Caco-2 (cell line): ENCODE results near the gene VWA5B1. TPM values are rescaled to one million over a fixed set of nuclear protein-coding genes. Genes with fewer than 3 reads are reported as not detected.

ENCODE experiments used
- BruUV-seq: library from RNA; stranded (reverse); fragments of 400-500 nt; replicated peaks from 2 replicates; lab custom pipeline; 2021; lab: Mats Ljungman, UMichigan
- CTCF ChIA-PET: fragments of 300-600 bp; sonication (Branson Sonifier 250); formaldehyde crosslinking; loops from one replicate; lab custom pipeline; 2022; ENCODE audit warnings: antibody characterized with exemption; lab: Charles Lee
- POLR2A ChIA-PET: fragments of 300-600 bp; sonication (Branson Sonifier 250); formaldehyde crosslinking; loops from one replicate; lab custom pipeline; 2022; ENCODE audit warnings: antibody characterized with exemption; lab: Charles Lee
- DNase-seq, 2 experiments: peaks; one replicate each; pipeline versions ENCODE4 v3.0.0 to v3.0.0-alpha.2; 2020 to 2022
- H3K27me3 ChIP-seq: replicated peaks from 2 replicates; pipeline ENCODE4 v1.6.0; 2011; ENCODE audit warnings: low read length; ENCODE audit not compliant: control insufficient read depth, insufficient read depth
- H3K36me3 ChIP-seq: 2 replicates; pipeline ENCODE4 v1.5.1; 2011; ENCODE audit warnings: low read length; ENCODE audit not compliant: control insufficient read depth, insufficient read depth
- H3K4me1 ChIP-seq: fragments of 250-450 bp; sonication (Bioruptor Pico); 2 replicates; pipeline ENCODE4 v1.5.1; 2020; ENCODE audit warnings: mild to moderate bottlenecking
- H3K4me3 ChIP-seq: 2 replicates; pipeline ENCODE4 v1.5.1; 2011; ENCODE audit warnings: low read depth, mild to moderate bottlenecking, control low read depth, low read length
- H3K9me3 ChIP-seq: fragments of 250-450 bp; sonication (Bioruptor Pico); 2 replicates; pipeline ENCODE4 v1.5.1; 2020; ENCODE audit warnings: mild to moderate bottlenecking, moderate library complexity
- H3K27ac Mint-ChIP-seq: one replicate; pipeline ENCODE4 v1.8.0; 2022; ENCODE audit warnings: mixed read lengths; ENCODE audit not compliant: unreplicated experiment
- H3K27me3 Mint-ChIP-seq: one replicate; pipeline ENCODE4 v1.8.0; 2022; ENCODE audit warnings: mixed read lengths; ENCODE audit not compliant: insufficient read depth, unreplicated experiment
- H3K36me3 Mint-ChIP-seq: one replicate; pipeline ENCODE4 v1.8.0; 2022; ENCODE audit warnings: mild to moderate bottlenecking, mixed read lengths; ENCODE audit not compliant: insufficient read depth, unreplicated experiment
- H3K4me1 Mint-ChIP-seq: one replicate; pipeline ENCODE4 v1.8.0; 2022; ENCODE audit warnings: low read depth, mixed read lengths; ENCODE audit not compliant: unreplicated experiment
- H3K4me3 Mint-ChIP-seq: one replicate; pipeline ENCODE4 v1.8.0; 2022; ENCODE audit warnings: mild to moderate bottlenecking, moderate library complexity, mixed read lengths; ENCODE audit not compliant: unreplicated experiment
- H3K9me3 Mint-ChIP-seq: one replicate; pipeline ENCODE4 v1.8.0; 2022; ENCODE audit warnings: mixed read lengths; ENCODE audit not compliant: unreplicated experiment
- intact Hi-C: fragments of 100-400 bp; cut with micrococcal nuclease; formaldehyde crosslinking; loops from one replicate; pipeline ENCODE4 v1.10.0; 2022; ENCODE audit not compliant: unreplicated experiment
- total RNA-seq: library from RNA; stranded (reverse); gene quantifications from 2 replicates; pipeline ENCODE4 v1.2.3, GENCODE V29; 2022
- TF ChIP-seq, protein P1 (sequence below), 2 experiments: fragments of 200-600 bp in 1 of 2; IDR thresholded peaks; 1 replicate in 1 of 2; 2 replicates in 1 of 2; pipeline versions ENCODE4 v1.5.1 to v1.8.0; 2011 to 2022; ENCODE audit warnings: antibody characterized with exemption in 1 of 2, control low read depth in 1 of 2, inconsistent platforms in 1 of 2, low read depth in 1 of 2, low read length in 1 of 2, mild to moderate bottlenecking in 1 of 2, moderate library complexity in 1 of 2; ENCODE audit not compliant: insufficient read depth in 1 of 2, severe bottlenecking in 1 of 2, unreplicated experiment in 1 of 2

Gene VWA5B1
- total RNA-seq, 1 experiment from 2014 or later, result not detected

DNA sequence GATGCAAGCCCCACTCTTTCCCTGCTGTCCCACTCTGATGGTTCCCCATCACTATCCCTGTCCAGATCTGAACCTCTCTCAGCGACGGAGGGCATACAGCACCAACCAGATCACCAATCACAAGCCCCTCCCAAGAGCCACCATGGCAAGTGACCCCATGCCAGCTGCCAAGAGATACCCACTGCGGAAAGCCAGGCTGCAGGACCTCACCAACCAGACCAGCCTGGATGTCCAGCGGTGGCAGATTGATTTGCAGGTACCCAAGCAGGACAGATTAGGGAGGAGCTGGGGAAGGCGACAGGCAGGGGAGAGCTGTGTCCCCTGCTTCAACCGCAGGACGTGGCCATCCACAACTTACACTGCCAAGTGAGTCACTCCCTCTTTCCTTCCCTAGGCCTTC lies 46.9 kb downstream of the VWA5B1 start:
- Mint-ChIP-seq H3K27me3 (peaks cover 7% of the 10 kb centered on the region), H3K36me3 (no peaks in the 10 kb centered on the region), H3K4me1 (no peaks in the 10 kb centered on the region), H3K27ac (no peak overlapping the region), H3K9me3 (no peaks in the 10 kb centered on the region), H3K4me3 (no peak overlapping the region)
- Histone ChIP-seq H3K4me3 (no peak overlapping the region), H3K9me3 (no peaks in the 10 kb centered on the region), H3K27me3 (no peaks in the 10 kb centered on the region; the same call in 1 of the 2 replicates), H3K36me3 (no peaks in the 10 kb centered on the region), H3K4me1 (no peaks in the 10 kb centered on the region)
- no peak for DNase-seq
- no TSS peak for BruUV-seq
- ChIA-PET CTCF (no interaction called here), POLR2A (no interaction called here)
- TF ChIP-seq, protein P1, sequence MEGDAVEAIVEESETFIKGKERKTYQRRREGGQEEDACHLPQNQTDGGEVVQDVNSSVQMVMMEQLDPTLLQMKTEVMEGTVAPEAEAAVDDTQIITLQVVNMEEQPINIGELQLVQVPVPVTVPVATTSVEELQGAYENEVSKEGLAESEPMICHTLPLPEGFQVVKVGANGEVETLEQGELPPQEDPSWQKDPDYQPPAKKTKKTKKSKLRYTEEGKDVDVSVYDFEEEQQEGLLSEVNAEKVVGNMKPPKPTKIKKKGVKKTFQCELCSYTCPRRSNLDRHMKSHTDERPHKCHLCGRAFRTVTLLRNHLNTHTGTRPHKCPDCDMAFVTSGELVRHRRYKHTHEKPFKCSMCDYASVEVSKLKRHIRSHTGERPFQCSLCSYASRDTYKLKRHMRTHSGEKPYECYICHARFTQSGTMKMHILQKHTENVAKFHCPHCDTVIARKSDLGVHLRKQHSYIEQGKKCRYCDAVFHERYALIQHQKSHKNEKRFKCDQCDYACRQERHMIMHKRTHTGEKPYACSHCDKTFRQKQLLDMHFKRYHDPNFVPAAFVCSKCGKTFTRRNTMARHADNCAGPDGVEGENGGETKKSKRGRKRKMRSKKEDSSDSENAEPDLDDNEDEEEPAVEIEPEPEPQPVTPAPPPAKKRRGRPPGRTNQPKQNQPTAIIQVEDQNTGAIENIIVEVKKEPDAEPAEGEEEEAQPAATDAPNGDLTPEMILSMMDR (IDR thresholded peaks at IDR 0.05; ENCODE audit: insufficient read depth in 1 of 2, low read depth in 1 of 2, low read length in 1 of 2, severe bottlenecking in 1 of 2, unreplicated experiment in 1 of 2), result no peak
- intact Hi-C loops, result no loop called here

DNA sequence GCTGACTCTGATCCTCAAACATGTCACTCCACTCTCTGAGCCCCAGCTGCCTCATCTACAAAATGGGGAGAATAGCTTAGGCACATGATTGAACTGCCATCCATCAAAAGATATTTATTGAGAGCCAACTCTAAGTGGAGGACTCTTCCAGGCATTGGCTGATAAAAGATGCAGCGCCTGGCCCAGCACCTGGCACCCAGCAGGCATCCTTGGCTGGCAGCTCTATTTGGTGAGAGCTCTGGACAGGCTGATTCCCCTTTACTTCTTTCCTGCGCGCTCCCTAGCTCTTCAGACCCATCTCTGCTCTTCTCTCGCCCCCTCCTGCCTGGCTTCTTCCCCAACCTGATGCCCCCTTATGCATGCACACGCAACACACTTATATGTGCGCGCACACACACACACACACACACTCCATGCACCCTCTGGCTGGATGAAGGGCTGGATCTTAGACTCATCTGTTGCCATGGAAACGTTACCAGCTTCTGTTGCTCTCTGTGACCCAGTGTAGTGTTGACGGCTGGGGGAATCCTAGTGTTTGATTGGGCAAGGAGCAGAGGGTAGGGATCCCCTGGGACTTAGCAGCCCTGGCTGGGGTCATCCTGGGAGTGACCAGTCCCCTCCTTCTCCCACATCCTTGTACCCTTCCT lies 49.3 kb downstream of the VWA5B1 start:
- H3K9me3 Mint-ChIP-seq, result no peaks in the 10 kb centered on the region
- TF ChIP-seq, protein P1 (IDR thresholded peaks at IDR 0.05; ENCODE audit: insufficient read depth in 1 of 2, low read depth in 1 of 2, low read length in 1 of 2, severe bottlenecking in 1 of 2, unreplicated experiment in 1 of 2), result no peak
- BruUV-seq, result no TSS peak
- Histone ChIP-seq H3K9me3 (no peaks in the 10 kb centered on the region), H3K27me3 (no peaks in the 10 kb centered on the region; the same call in 1 of the 2 replicates), H3K4me1 (no peaks in the 10 kb centered on the region), H3K36me3 (no peaks in the 10 kb centered on the region), H3K4me3 (no peak overlapping the region)
- no peaks in the 10 kb centered on the region for H3K36me3 Mint-ChIP-seq
- peaks cover 7% of the 10 kb centered on the region for H3K27me3 Mint-ChIP-seq
- DNase-seq, result no peak
- no peak overlapping the region for H3K4me3 Mint-ChIP-seq
- CTCF ChIA-PET, result no interaction called here
- POLR2A ChIA-PET, result no interaction called here
- H3K27ac Mint-ChIP-seq, result no peak overlapping the region
- intact Hi-C loops, result no loop called here
- no peaks in the 10 kb centered on the region for H3K4me1 Mint-ChIP-seq

DNA sequence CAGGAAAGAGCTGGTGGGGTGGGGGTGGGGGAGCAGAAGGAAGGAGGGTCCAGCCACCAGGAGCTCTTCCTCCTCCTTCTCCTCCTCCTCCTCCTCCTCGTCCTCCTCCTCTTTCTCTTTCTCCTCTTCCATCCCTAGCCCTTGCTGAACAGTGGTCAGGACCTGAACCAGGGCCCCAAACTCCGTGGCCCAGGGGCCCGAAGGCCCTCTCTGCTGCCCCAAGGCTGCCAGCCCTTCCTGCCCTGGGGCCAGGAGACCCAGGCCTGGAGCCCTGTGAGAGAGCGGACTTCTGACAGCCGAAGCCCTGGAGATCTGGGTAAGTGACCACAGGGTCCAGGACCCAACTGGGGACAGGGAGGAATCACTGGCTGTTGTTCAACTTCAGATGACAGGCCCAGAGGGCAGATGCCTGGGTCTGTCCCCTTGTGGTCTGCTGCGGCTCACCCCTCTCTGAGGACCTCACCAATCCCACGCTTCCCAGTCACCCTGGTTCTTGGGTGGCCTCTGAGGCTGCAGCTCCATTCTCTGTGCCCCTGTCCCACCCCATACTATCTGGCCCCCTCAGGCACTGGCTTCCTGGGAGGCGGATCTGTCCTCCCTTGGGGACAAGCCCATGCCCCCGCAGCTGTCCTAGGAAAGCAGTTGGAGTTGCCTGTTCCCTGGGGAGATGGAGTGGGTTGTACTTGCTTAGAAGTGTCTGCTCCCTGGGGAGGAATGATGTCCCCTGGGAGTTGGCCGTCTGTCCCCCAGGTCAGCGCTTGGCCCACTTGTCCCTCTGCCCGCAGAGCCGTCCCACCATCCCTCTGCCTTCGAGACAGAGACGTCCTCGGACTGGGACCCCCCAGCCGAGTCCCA lies 51.8 kb downstream of the VWA5B1 start:
- Histone ChIP-seq H3K4me1 (no peaks in the 10 kb centered on the region), H3K36me3 (no peaks in the 10 kb centered on the region), H3K9me3 (no peaks in the 10 kb centered on the region), H3K4me3 (no peak overlapping the region), H3K27me3 (no peaks in the 10 kb centered on the region; the same call in 1 of the 2 replicates)
- no peak for DNase-seq
- POLR2A ChIA-PET, result no interaction called here
- Mint-ChIP-seq H3K36me3 (no peaks in the 10 kb centered on the region), H3K4me1 (no peaks in the 10 kb centered on the region), H3K27me3 (peaks cover 3% of the 10 kb centered on the region), H3K27ac (no peak overlapping the region), H3K9me3 (no peaks in the 10 kb centered on the region), H3K4me3 (no peak overlapping the region)
- TF ChIP-seq, protein P1 (IDR thresholded peaks at IDR 0.05; ENCODE audit: insufficient read depth in 1 of 2, low read depth in 1 of 2, low read length in 1 of 2, severe bottlenecking in 1 of 2, unreplicated experiment in 1 of 2), result no peak
- CTCF ChIA-PET, result no interaction called here
- BruUV-seq, result no TSS peak
- intact Hi-C loops, result no loop called here
